IMR-90 (cell line): ENCODE measurements around the gene LRRC10. TPM values are rescaled to one million over a fixed set of nuclear protein-coding genes. Genes with fewer than 3 reads are reported as not detected.

Experiments
- ATAC-seq: fragments of 200-7000 bp; cut with Tn5 transposase; 2 replicates; pipeline ENCODE4 v1.9.1; 2020; ENCODE audit warnings: low read depth, mild to moderate bottlenecking, moderate library complexity
- BruUV-seq: library from RNA; stranded (reverse); fragments of 400-500 nt; replicated peaks from 2 replicates; lab custom pipeline; 2021; lab: Mats Ljungman, UMichigan
- CTCF ChIA-PET: fragments of 300-600 bp; formaldehyde crosslinking; extraction: SDS; loops from one replicate; lab custom pipeline; 2021; ENCODE audit warnings: antibody characterized with exemption; lab: Yijun Ruan, JAX
- POLR2A ChIA-PET: fragments of 300-600 bp; sonication (Branson Sonifier 250); formaldehyde crosslinking; loops from one replicate; lab custom pipeline; 2022; ENCODE audit warnings: antibody characterized with exemption; ENCODE audit not compliant: unreplicated experiment; lab: Charles Lee
- DNase-seq: peaks from one replicate; pipeline ENCODE4 v3.0.0; 2013
- H2AFZ ChIP-seq: replicated peaks from 2 replicates; pipeline ENCODE3; 2013; ENCODE audit warnings: low read length, mild to moderate bottlenecking; ENCODE audit not compliant: poor library complexity
- H2AK5ac ChIP-seq: 2 replicates; pipeline ENCODE4 v1.6.1; 2013; ENCODE audit warnings: low read depth, low read length, inconsistent platforms
- H2AK9ac ChIP-seq: replicated peaks from 2 replicates; pipeline ENCODE3; 2013; ENCODE audit warnings: mild to moderate bottlenecking, low read depth, low read length, moderate library complexity; ENCODE audit not compliant: poor library complexity
- H2BK120ac ChIP-seq: 2 replicates; pipeline ENCODE4 v1.6.1; 2013; ENCODE audit warnings: low read depth, low read length, inconsistent platforms
- H2BK15ac ChIP-seq: 3 replicates; pipeline ENCODE4 v1.6.1; 2013; ENCODE audit warnings: low read depth, low read length, inconsistent platforms
- H2BK20ac ChIP-seq: 2 replicates; pipeline ENCODE4 v1.6.1; 2013; ENCODE audit warnings: low read depth, mild to moderate bottlenecking, inconsistent platforms, low read length, moderate library complexity
- H2BK5ac ChIP-seq: 2 replicates; pipeline ENCODE4 v1.6.1; 2013; ENCODE audit warnings: mild to moderate bottlenecking, low read depth, low read length, inconsistent platforms; ENCODE audit not compliant: poor library complexity, severe bottlenecking
- H3K14ac ChIP-seq: replicated peaks from 2 replicates; pipeline ENCODE4 v1.6.1; 2013; ENCODE audit warnings: low read depth, low read length, inconsistent platforms
- H3K18ac ChIP-seq: 2 replicates; pipeline ENCODE4 v1.6.1; 2013; ENCODE audit warnings: low read depth, low read length, control low read depth
- H3K23ac ChIP-seq: 2 replicates; pipeline ENCODE4 v1.6.1; 2013; ENCODE audit warnings: low read depth, low read length, inconsistent platforms
- H3K27ac ChIP-seq: 2 replicates; pipeline ENCODE4 v1.5.1; 2013; ENCODE audit warnings: mild to moderate bottlenecking, control low read depth, low read length; ENCODE audit not compliant: insufficient read depth
- H3K27me3 ChIP-seq: 2 replicates; pipeline ENCODE4 v1.6.1; 2013; ENCODE audit warnings: low read length; ENCODE audit not compliant: control insufficient read depth, insufficient read depth
- H3K36me3 ChIP-seq: 2 replicates; pipeline ENCODE4 v1.6.1; 2013; ENCODE audit warnings: low read length, mixed read lengths; ENCODE audit not compliant: control insufficient read depth, insufficient read depth
- H3K4ac ChIP-seq: 2 replicates; pipeline ENCODE4 v1.6.1; 2013; ENCODE audit warnings: low read depth, low read length, inconsistent platforms
- H3K4me1 ChIP-seq: 2 replicates; pipeline ENCODE4 v1.6.1; 2013; ENCODE audit warnings: low read length, mixed read lengths; ENCODE audit not compliant: control insufficient read depth, insufficient read depth
- H3K4me2 ChIP-seq: 2 replicates; pipeline ENCODE4 v1.6.1; 2013; ENCODE audit warnings: low read depth, mild to moderate bottlenecking, control low read depth, low read length, moderate library complexity
- H3K4me3 ChIP-seq: 2 replicates; pipeline ENCODE4 v1.5.1; 2013; ENCODE audit warnings: low read depth, mild to moderate bottlenecking, control low read depth, low read length, moderate library complexity; ENCODE audit not compliant: insufficient read depth
- H3K56ac ChIP-seq: 2 replicates; pipeline ENCODE4 v1.6.1; 2013; ENCODE audit warnings: low read length, inconsistent platforms; ENCODE audit not compliant: insufficient read depth; ENCODE audit errors: extremely low read depth
- H3K79me1 ChIP-seq, 2 experiments: 2 replicates each; pipeline ENCODE4 v1.6.1; 2013; ENCODE audit warnings: low read length in 2 of 2, inconsistent platforms in 1 of 2, low read depth in 1 of 2
- H3K9ac ChIP-seq: 2 replicates; pipeline ENCODE4 v1.6.1; 2013; ENCODE audit warnings: low read depth, low read length, control low read depth
- H3K9me1 ChIP-seq: 2 replicates; pipeline ENCODE4 v1.6.1; 2013; ENCODE audit warnings: low read length, inconsistent platforms; ENCODE audit not compliant: insufficient read depth
- H3K9me3 ChIP-seq: 2 replicates; pipeline ENCODE4 v1.6.1; 2013; ENCODE audit warnings: low read length; ENCODE audit not compliant: control insufficient read depth, insufficient read depth
- H4K20me1 ChIP-seq: 2 replicates; pipeline ENCODE4 v1.6.1; 2013; ENCODE audit warnings: low read length, inconsistent platforms; ENCODE audit not compliant: insufficient read depth
- H4K5ac ChIP-seq: 2 replicates; pipeline ENCODE4 v1.6.1; 2013; ENCODE audit warnings: mild to moderate bottlenecking, low read depth, low read length, control low read depth
- H4K8ac ChIP-seq, 2 experiments: 2 replicates each; pipeline ENCODE4 v1.6.1; 2013; ENCODE audit warnings: low read depth in 2 of 2, low read length in 2 of 2, control low read depth in 1 of 2, inconsistent platforms in 1 of 2
- H4K91ac ChIP-seq: 2 replicates; pipeline ENCODE4 v1.6.1; 2013; ENCODE audit warnings: low read depth, low read length, inconsistent platforms; ENCODE audit not compliant: insufficient read depth
- MAFK ChIP-seq: IDR thresholded peaks from 2 replicates; pipeline ENCODE4 v1.6.1; 2012; ENCODE audit warnings: low read depth, low read length, improper control_type of control experiment
- RFX5 ChIP-seq: IDR thresholded peaks from 2 replicates; pipeline ENCODE4 v1.8.0; 2012; ENCODE audit warnings: low read depth, mild to moderate bottlenecking, low read length, moderate library complexity
- WGBS, 2 experiments: methylation state at CpG; one replicate each; pipeline versions ENCODE4 v1.1.5 to v1.1.7; 2013; ENCODE audit warnings: missing lambda C conversion rate in 2 of 2; ENCODE audit not compliant: insufficient read length in 1 of 2; ENCODE audit errors: extremely low coverage in 2 of 2; 5-methylcytosine and 5-hydroxymethylcytosine counted together
- dilution Hi-C: fragments of 300-500 bp; cut with HindIII; formaldehyde crosslinking; loops from one replicate; pipeline ENCODE4 v1.14.3; 2018; ENCODE audit warnings: low sequenced_read_pairs; ENCODE audit not compliant: unreplicated experiment
- in situ Hi-C: fragments of 300-500 bp; cut with MboI; formaldehyde crosslinking; loops from 3 replicates; pipeline ENCODE4 v1.14.3; 2019; ENCODE audit warnings: low sequenced_read_pairs, inconsistent platforms, mixed read lengths
- intact Hi-C: fragments of 100-400 bp; cut with micrococcal nuclease; formaldehyde crosslinking; loops from 2 replicates; pipeline ENCODE4 v1.10.0; 2022
- polyA plus RNA-seq, 3 experiments: library from polyadenylated mRNA; depleted of rRNA; stranded (reverse); fragments of >200 nt; gene quantifications; 2 replicates each; pipeline ENCODE4 v1.2.3, GENCODE V29; 2012; ENCODE audit warnings: low replicate concordance in 1 of 3
- total RNA-seq: library from RNA; depleted of rRNA; stranded (reverse); fragments of >200 nt; gene quantifications from 2 replicates; pipeline ENCODE4 v1.2.3, GENCODE V29; 2012

The LRRC10 gene
- total and polyA plus RNA-seq, 2 of the 4 experiments (the other 2 are of a cell fraction) = not detected

- intact Hi-C loops = no loop called here
- H3K56ac ChIP-seq = no peak overlapping the region
- no peak overlapping the region for H3K14ac ChIP-seq
- in situ Hi-C loops = loop anchor here (25.0 kb wide), 1 partner anchor 761 kb away; no protein-coding TSS in a partner anchor
- no peak overlapping the region for H2AK9ac ChIP-seq
- no peaks in the 10 kb centered on the region for H3K9me1 ChIP-seq
- H3K23ac ChIP-seq = no peak overlapping the region; the same call in 1 of the 2 replicates
- CTCF ChIA-PET = no interaction called here
- peaks cover 6 to 11% of the 10 kb centered on the region in 2 experiments; a peak in 2 of 4 replicates for H3K79me1 ChIP-seq
- H3K36me3 ChIP-seq = peaks cover 52% of the 10 kb centered on the region
- H4K8ac ChIP-seq = no peak overlapping the region
- H3K27me3 ChIP-seq = no peaks in the 10 kb centered on the region
- no peaks in the 10 kb centered on the region for H4K20me1 ChIP-seq
- dilution Hi-C loops = no loop called here
- no peak overlapping the region for H2BK5ac ChIP-seq
- no peak overlapping the region for H3K4ac ChIP-seq
- H4K5ac ChIP-seq = no peak overlapping the region
- H3K27ac ChIP-seq = no peak overlapping the region
- H2AK5ac ChIP-seq = no peak overlapping the region
- no peaks in the 10 kb centered on the region for H3K4me1 ChIP-seq
- H2BK15ac ChIP-seq = no peak overlapping the region
- no peak overlapping the region for H2BK120ac ChIP-seq
- H2BK20ac ChIP-seq = no peak overlapping the region
- no peak overlapping the region for H3K9ac ChIP-seq
- POLR2A ChIA-PET = no interaction called here
- no peaks in the 10 kb centered on the region for H3K9me3 ChIP-seq
- no peak overlapping the region for H2AFZ ChIP-seq
- H3K18ac ChIP-seq = no peak overlapping the region
- DNase-seq (no peak), ATAC-seq (no peak)
- no peak overlapping the region for H4K91ac ChIP-seq
- no TSS peak for BruUV-seq
- no CpG with 5 or more reads among the region's 4 CpGs for WGBS, 2 experiments
- no peak overlapping the region for H3K4me3 ChIP-seq
- no peak overlapping the region for H3K4me2 ChIP-seq
- TF ChIP-seq RFX5 (no peak), MAFK (no peak)
Measured at GRCh38 chr12:69598174-69598753, 12.4 kb downstream of the LRRC10 start.
